IPS DF 19.7 (cell line): Measurements from ENCODE around the gene GSTO2.
A peak's percentile ranks its signal among the peaks of the same experiment; 100 is the strongest.

Source experiments
- DNase-seq: peaks from one replicate; pipeline ENCODE4 v3.0.0-alpha.2; 2013; ENCODE audit warnings: low read depth, low spot score

Gene GSTO2

GRCh38 chr10:104279550-104280259 lies 10.7 kb downstream of the GSTO2 start:
- no peak for DNase-seq

- DNase-seq: no peak
Observed at GRCh38 chr10:104281694-104282093, 12.7 kb downstream of the GSTO2 start.

GRCh38 chr10:104284846-104285245 lies 15.9 kb downstream of the GSTO2 start:
- no peak for DNase-seq

- DNase-seq: no peak
Observed at GRCh38 chr10:104286939-104287338, 18.0 kb downstream of the GSTO2 start.

DNA sequence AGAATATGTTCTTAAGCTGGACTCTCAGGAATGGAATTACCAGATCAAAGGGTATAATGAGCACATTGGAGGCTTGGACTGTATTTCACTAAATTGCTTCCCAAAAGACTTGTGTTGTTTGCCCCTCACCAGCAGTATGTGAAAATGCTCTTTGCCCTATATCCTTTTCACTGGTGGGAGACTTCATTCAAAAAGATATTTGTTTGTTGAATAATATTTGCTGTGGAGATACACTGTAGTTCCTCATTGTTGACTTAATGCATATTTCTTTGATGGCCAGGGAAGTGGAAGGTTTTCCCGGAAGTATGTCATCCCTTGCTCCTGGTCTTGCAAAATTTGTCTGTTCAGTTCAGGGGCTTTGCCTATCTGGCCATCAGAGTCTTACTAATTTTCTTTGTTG lies 19.4 kb downstream of the GSTO2 start:
- DNase-seq: no peak

- DNase-seq: peak; percentile 64
Observed at GRCh38 chr10:104291439-104291951, 22.5 kb downstream of the GSTO2 start.

- DNase-seq: no peak
Observed at GRCh38 chr10:104293011-104293410, 24.0 kb downstream of the GSTO2 start.

GRCh38 chr10:104293781-104294321 lies 24.9 kb downstream of the GSTO2 start:
- DNase-seq: no peak

DNA sequence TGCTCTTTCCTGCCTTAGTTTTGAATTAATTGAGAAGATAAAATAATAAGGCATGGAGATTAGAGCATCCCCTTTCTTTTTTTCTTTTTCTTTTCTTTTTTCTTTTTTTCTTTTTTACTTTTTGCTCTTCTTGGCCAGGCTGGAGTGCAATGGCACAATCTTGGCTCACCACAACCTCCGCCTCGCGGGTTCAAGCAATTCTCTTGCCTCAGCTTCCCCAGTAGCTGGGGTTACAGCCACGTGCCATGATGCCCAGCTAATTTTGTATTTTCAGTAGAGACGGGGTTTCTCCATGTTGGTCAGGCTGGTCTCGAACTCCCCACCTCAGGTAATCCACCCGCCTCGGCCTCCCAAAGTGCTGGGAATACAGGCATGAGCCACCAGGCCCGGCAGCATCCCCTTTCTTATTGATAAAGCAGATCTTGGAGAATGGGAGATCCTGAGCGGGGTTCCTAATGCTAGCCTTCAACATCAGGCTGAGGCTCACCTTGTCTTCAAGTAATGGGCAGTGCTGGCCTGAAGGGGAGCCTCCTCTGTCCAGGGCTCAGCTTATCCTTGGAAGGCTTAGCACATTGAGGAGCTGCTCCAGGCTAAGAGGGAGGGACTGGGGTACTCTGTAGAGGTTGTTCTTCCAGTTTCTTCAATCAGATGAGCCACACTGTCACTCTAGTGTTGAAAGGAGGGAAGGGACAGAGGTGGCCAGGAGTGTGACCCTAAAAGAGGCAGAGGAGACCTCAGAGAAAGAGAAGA lies 27.9 kb downstream of the GSTO2 start:
- DNase-seq: no peak

DNA sequence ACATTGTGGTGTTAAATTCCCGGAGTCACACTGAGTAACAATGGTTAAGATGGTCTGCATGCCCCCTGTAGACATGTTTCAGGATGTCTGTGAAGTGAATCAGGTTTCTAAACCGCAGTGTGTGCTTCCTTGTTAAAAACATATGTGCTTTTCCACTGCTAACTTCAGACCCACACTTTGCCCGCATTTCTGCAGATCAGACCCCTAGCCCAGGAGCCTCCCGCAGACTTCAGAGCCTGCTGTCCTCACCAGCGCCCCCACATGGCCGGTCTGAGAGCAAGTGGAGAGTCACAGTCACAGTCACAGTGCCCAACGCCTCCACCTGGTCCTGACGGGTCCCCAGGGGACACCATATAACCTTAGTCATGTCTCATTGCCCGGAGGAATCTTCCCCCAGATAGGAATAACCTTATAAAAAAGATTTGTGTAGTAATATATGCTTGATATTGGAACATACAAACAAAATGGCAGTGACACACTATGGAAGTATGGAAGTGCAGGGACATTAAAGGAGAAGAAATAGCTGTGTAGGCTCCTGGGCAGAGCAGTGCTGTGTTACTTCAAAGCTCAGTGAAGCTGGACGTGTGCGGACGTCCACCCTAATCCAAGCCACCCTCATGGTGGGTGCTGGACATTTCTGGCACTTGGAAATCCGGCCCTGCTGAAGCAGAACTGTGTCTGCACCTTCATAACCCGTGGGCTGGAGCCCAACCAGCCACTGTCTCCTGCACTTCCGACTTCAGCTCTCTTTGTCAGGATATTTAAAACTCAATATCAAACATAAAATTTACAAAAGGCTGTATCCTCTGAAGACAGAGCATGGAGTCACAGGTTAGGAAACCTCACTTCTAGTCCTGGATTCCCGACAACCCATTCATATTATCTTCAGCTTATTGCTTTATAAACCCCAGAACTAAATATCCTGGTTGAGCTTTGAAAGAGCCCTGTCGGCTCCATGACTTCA lies 29.0 kb downstream of the GSTO2 start:
- no peak for DNase-seq

GRCh38 chr10:104299031-104299904 lies 30.3 kb downstream of the GSTO2 start:
- no peak for DNase-seq

DNA sequence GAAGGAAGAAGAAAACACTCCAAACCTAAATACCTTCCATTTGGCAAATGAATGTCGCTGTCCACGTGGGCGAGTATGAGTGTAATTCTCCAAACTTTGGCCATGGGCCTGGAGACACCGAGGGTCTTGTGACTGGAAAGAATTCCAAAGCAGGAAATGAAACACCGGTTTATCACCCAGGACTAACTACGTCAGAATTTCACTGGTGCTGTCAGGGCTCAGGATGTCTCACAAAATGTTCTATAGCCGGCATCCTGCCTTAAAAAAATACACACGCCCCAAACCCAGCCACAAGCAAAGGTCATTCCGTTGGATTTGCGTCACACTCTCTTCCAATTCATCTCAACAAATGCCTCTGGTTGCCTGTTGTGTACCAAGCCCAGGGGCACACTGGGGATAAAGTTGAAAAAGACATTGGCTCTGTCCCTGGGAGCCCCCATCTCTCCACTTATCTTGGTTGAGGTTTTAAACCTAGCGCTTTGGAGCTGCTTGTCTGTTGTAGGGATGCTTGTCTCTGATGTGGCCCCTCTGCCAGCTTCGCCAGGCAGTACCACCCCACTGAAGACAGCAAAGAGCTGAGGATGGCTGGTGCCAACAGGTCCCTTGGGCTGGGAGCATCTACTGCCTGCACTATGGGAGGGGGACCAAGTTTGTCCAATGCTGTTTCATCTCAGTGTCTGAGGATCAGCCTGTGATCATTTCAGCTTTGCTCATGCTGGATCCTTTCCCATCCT lies 31.2 kb downstream of the GSTO2 start:
- no peak for DNase-seq

GRCh38 chr10:104300736-104301292 lies 31.8 kb downstream of the GSTO2 start:
- DNase-seq: no peak

DNA sequence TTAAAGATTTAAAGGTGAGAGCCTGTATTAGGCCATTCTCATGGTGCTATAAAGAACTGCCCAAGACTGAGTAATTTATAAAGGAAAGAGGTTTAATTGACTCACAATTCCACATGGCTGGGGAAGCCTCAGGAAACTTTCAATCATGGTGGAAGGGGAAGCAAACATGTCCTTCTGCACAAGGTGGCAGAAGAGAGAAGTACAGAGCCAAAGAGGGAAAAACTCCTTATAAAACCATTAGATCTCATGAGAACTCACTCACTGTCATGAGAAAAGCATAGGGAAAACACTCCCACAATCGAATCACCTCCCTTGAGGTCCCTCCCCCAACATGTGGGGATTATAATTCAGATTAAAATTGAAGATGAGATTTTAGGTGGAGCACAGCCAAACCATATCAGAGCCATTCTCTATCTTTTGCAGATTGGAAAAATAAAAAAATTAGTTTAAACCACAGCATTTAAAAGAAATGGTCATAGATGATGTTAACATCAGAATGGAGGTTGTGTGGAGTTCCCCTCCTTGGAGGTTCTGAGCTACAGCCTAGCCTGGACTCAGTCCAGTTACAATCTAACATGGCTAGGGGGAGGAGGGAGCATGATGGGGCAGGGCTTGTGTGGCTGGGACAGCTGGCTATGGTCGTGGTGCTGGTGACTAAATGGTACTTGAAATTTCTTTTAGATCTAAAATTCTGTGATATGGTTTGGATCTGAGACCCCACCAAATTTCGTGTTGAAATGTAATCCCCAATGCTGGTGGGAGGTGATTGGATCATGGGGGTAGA lies 33.1 kb downstream of the GSTO2 start:
- no peak for DNase-seq

DNA sequence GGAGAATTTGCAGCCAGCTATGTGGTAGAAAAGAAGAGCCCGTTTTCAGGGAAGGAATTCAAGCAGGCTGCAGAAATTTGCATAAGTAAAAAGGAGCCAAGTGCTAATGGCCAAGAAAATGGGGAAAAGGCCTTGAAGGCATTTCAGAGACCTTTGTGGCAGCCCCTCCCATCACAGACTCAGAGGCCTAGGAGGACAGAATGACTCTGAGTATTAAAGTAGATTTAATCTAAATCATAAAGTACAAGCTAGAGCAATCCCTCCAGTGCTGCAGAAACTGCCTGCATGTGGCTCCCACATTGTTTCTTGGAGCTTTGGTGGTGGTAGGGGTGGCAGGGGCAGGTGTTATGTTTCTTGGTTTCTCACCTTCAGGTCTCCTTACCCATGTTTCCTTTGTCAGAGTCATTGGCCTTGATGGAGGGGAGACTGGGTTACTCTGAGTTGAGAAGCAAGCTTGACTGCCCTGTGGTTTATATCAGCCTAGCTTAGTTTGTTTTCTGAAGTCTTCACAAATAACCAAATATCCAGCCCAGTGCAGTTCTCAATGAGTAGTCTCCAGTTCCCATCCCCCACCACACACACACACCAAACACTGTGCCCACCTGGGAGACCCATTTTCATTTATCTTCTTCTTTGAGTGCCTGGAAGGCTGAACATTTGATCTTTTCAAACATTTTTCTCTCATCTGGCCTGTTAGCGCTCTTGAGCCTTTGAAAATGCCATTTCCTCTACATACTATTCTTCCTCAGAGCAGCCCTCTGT lies 34.8 kb downstream of the GSTO2 start:
- DNase-seq: no peak

GRCh38 chr10:104304356-104304745 lies 35.4 kb downstream of the GSTO2 start:
- no peak for DNase-seq

- no peak for DNase-seq
Observed at GRCh38 chr10:104304927-104305326, 35.9 kb downstream of the GSTO2 start.

GRCh38 chr10:104306897-104307296 lies 37.9 kb downstream of the GSTO2 start:
- DNase-seq: no peak
